Neuron (in vitro differentiated cells): ENCODE data around the gene TNNT2.

Source experiments
- H2AFZ ChIP-seq: one replicate; pipeline ENCODE4 v1.6.1; 2013; ENCODE audit warnings: low read depth, mild to moderate bottlenecking, inconsistent platforms, low read length, moderate library complexity
- H3K27me3 ChIP-seq: one replicate; pipeline ENCODE4 v1.6.1; 2013; ENCODE audit warnings: low read length; ENCODE audit not compliant: insufficient read depth
- H3K36me3 ChIP-seq: one replicate; pipeline ENCODE4 v1.6.1; 2013; ENCODE audit warnings: low read length; ENCODE audit not compliant: insufficient read depth
- H3K4me1 ChIP-seq: one replicate; pipeline ENCODE4 v1.6.1; 2013; ENCODE audit warnings: low read length; ENCODE audit not compliant: insufficient read depth
- H3K4me3 ChIP-seq: 2 replicates; pipeline ENCODE4 v1.5.1; 2013; ENCODE audit warnings: mild to moderate bottlenecking, low read length, moderate library complexity
- H3K9me3 ChIP-seq: one replicate; pipeline ENCODE4 v1.6.1; 2013; ENCODE audit warnings: low read length

TNNT2 gene

GRCh38 chr1:201317551-201317950 is 59.9 kb downstream of the TNNT2 start:
- Histone ChIP-seq H2AFZ (no peak overlapping the region), H3K27me3 (peaks cover 21% of the 10 kb centered on the region), H3K4me3 (no peak overlapping the region), H3K4me1 (no peaks in the 10 kb centered on the region), H3K9me3 (no peaks in the 10 kb centered on the region), H3K36me3 (no peaks in the 10 kb centered on the region)

GRCh38 chr1:201316556-201316955 is 60.9 kb downstream of the TNNT2 start:
- H3K4me3 ChIP-seq, result no peak overlapping the region
- no peaks in the 10 kb centered on the region for H3K4me1 ChIP-seq
- no peaks in the 10 kb centered on the region for H3K36me3 ChIP-seq
- no peak overlapping the region for H2AFZ ChIP-seq
- no peaks in the 10 kb centered on the region for H3K9me3 ChIP-seq
- H3K27me3 ChIP-seq, result peaks cover 26% of the 10 kb centered on the region

DNA sequence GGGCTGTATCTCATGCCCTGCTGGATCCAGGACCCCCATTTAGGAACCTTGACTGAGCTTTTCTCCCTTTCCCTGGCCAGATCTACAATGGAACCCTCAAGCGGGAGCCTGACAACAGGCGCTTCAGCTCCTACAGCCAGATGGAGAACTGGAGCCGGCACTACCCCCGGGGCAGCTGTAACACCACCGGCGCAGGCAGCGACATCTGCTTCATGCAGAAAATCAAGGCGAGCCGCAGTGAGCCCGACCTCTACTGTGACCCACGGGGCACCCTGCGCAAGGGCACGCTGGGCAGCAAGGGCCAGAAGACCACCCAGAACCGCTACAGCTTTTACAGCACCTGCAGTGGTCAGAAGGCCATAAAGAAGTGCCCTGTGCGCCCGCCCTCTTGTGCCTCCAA is 64.4 kb downstream of the TNNT2 start:
- no peaks in the 10 kb centered on the region for H3K36me3 ChIP-seq
- H3K4me1 ChIP-seq, result peaks cover 8% of the 10 kb centered on the region
- no peaks in the 10 kb centered on the region for H3K9me3 ChIP-seq
- H3K27me3 ChIP-seq, result peaks cover 31% of the 10 kb centered on the region
- no peak overlapping the region for H2AFZ ChIP-seq
- H3K4me3 ChIP-seq, result no peak overlapping the region

DNA sequence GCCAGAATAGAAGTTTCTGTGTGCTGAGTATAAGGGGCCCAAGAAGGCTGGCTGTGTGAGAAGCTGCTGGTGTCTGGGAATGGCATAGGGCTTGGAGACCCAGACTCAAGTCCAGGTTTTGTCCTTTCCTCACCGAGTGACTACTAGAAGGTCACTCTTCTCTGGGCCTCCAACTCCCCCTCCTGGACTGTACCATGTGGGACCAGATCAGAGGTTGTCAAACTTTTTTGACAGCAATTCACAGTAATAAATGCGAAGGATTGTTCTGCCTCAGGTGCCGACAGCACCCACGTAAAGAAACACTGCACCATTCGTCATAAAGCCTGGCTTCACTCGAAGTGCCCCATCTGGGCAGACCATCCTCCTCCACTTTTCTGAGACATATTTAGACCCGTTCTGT is 65.2 kb downstream of the TNNT2 start:
- Histone ChIP-seq H3K9me3 (no peaks in the 10 kb centered on the region), H2AFZ (no peak overlapping the region), H3K4me1 (peaks cover 8% of the 10 kb centered on the region), H3K36me3 (no peaks in the 10 kb centered on the region), H3K4me3 (no peak overlapping the region), H3K27me3 (peaks cover 30% of the 10 kb centered on the region)

- Histone ChIP-seq H2AFZ (no peak overlapping the region), H3K9me3 (no peaks in the 10 kb centered on the region), H3K27me3 (peaks cover 31% of the 10 kb centered on the region), H3K4me1 (peaks cover 8% of the 10 kb centered on the region), H3K4me3 (no peak overlapping the region), H3K36me3 (no peaks in the 10 kb centered on the region)
Observed at GRCh38 chr1:201311356-201312011, 66.0 kb downstream of the TNNT2 start.

DNA sequence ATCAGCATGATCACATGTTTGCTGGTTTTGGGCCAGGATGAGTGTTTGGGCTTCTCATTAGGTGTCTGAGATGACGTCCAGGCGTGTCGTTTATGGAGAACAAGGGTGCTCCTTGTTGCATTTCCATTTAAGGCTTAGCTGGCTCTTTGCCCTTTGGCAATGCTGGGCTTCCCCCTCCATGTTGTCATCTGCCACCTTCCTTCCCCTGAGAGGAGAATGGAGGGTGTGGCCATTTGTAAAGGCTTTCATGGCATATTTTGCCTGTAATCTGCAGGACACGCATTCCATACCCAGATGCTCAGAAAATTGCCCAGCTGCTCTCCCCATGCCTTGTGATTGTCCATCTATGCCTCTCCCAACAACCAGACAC is 66.5 kb downstream of the TNNT2 start:
- peaks cover 28% of the 10 kb centered on the region for H3K27me3 ChIP-seq

DNA sequence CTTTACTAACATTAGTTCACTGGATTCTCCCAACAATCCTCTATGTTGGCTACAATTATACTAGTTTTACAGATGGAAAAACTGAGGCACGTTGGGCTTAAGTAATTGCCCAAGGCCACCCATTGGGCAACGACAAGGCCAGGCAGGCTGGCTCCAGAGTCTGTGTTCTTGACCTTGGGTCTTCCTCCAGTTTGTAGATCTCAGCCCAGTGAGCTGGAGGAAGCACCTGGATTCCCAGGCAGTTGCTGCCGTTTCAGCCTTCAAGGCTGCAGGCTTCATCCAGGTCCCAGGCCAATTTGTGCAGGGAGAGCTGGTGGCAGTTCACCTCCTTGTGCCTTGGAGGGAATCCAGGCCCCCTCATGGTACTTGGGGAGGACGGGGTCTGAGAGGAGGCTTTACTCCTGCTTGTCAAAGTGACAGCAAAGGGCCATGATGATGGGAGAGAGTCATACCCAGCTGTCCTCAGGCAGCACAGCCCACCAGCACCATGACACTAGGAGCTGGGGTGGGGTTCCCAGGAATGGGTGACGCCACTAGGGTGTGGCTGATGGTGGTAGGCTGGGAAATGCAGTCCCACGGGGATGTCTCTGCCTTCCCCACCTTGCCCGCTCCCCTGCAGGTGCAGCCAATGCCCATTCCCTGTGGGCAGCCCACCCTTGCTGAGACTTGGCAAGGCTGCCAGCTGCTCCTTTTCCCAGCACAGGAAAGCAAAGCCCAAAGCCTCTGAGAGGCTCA is 67.1 kb downstream of the TNNT2 start:
- Histone ChIP-seq H2AFZ (no peak overlapping the region), H3K27me3 (peaks cover 28% of the 10 kb centered on the region), H3K36me3 (no peaks in the 10 kb centered on the region), H3K4me3 (no peak overlapping the region), H3K9me3 (no peaks in the 10 kb centered on the region), H3K4me1 (peaks cover 8% of the 10 kb centered on the region)

More for the DNA sequence above, 66.5 kb downstream of the TNNT2 start:
- no peaks in the 10 kb centered on the region for H3K9me3 ChIP-seq
- peaks cover 8% of the 10 kb centered on the region for H3K4me1 ChIP-seq
- no peak overlapping the region for H2AFZ ChIP-seq
- no peak overlapping the region for H3K4me3 ChIP-seq
- no peaks in the 10 kb centered on the region for H3K36me3 ChIP-seq

GRCh38 chr1:201309416-201309815 is 68.1 kb downstream of the TNNT2 start:
- H3K4me3 ChIP-seq, result no peak overlapping the region
- no peaks in the 10 kb centered on the region for H3K36me3 ChIP-seq
- peaks cover 8% of the 10 kb centered on the region for H3K4me1 ChIP-seq
- no peaks in the 10 kb centered on the region for H3K9me3 ChIP-seq
- no peak overlapping the region for H2AFZ ChIP-seq
- peaks cover 28% of the 10 kb centered on the region for H3K27me3 ChIP-seq
